HEK293 (cell line): Measurements from ENCODE around the gene SIPA1.

Source experiments
- CTCF ChIA-PET: fragments of 350-600 bp; formaldehyde crosslinking; extraction: SDS; loops from one replicate; lab custom pipeline; 2021; ENCODE audit warnings: antibody characterized with exemption; lab: Yijun Ruan, JAX
- POLR2A ChIA-PET: fragments of 300-600 bp; formaldehyde crosslinking; extraction: SDS; loops from one replicate; lab custom pipeline; 2020; ENCODE audit warnings: antibody characterized with exemption, inconsistent platforms; lab: Yijun Ruan, JAX
- H3K27ac ChIP-seq: fragments of 200-500 bp; sonication (Bioruptor generic); 2 replicates; pipeline ENCODE4 v1.5.1; 2014; ENCODE audit warnings: low read depth, low read length, control low read depth, inconsistent platforms; ENCODE audit errors: extremely low read depth
- H3K36me3 ChIP-seq, 2 experiments: fragments of 200-500 bp in 1 of 2; sonication (Bioruptor generic) in 1 of 2; 1 replicate in 1 of 2; 2 replicates in 1 of 2; pipeline ENCODE4 v1.5.1; 2014 to 2017; ENCODE audit warnings: inconsistent platforms in 2 of 2, low read length in 2 of 2; ENCODE audit not compliant: control insufficient read depth in 2 of 2, insufficient read depth in 1 of 2
- H3K4me1 ChIP-seq: fragments of 200-500 bp; sonication (Bioruptor generic); 2 replicates; pipeline ENCODE4 v1.5.1; 2014; ENCODE audit warnings: mild to moderate bottlenecking, low read length, inconsistent platforms; ENCODE audit not compliant: control insufficient read depth, insufficient read depth
- H3K4me3 ChIP-seq: 2 replicates; pipeline ENCODE4 v1.5.1; 2011; ENCODE audit warnings: low read depth, mild to moderate bottlenecking, control low read depth, low read length, moderate library complexity
- H3K9me3 ChIP-seq: fragments of 200-500 bp; sonication (Bioruptor generic); 2 replicates; pipeline ENCODE4 v1.5.1; 2014; ENCODE audit warnings: low read depth, low read length, inconsistent platforms; ENCODE audit not compliant: control insufficient read depth, insufficient read depth
- GLIS1 ChIP-seq: fragments of 450-650 bp; formaldehyde crosslinking; IDR thresholded peaks from 2 replicates; pipeline ENCODE4 v1.5.1; 2016; ENCODE audit warnings: missing biosample characterization, missing genetic modification characterization
- GLIS2 ChIP-seq: fragments of 450-650 bp; formaldehyde crosslinking; IDR thresholded peaks from 2 replicates; pipeline ENCODE4 v1.5.1; 2016; ENCODE audit warnings: missing biosample characterization, missing genetic modification characterization
- IKZF3 ChIP-seq: fragments of 450-650 bp; IDR thresholded peaks from 2 replicates; pipeline ENCODE4 v1.5.0; 2018; ENCODE audit warnings: missing biosample characterization, mild to moderate bottlenecking, missing genetic modification characterization, moderate library complexity
- KLF16 ChIP-seq: fragments of 450-650 bp; formaldehyde crosslinking; IDR thresholded peaks from 2 replicates; pipeline ENCODE4 v1.5.1; 2017; ENCODE audit warnings: missing biosample characterization, missing genetic modification characterization
- MYNN ChIP-seq: fragments of 450-650 bp; formaldehyde crosslinking; IDR thresholded peaks from 2 replicates; pipeline ENCODE4 v1.5.1; 2016; ENCODE audit warnings: missing biosample characterization, missing genetic modification characterization, borderline replicate concordance
- PBX3 ChIP-seq: sonication (generic); formaldehyde crosslinking; IDR thresholded peaks from 2 replicates; pipeline ENCODE4 v1.8.1; 2022; ENCODE audit warnings: mild to moderate bottlenecking, moderate library complexity, missing genetic modification reagents
- PRDM1 ChIP-seq: fragments of 450-650 bp; formaldehyde crosslinking; IDR thresholded peaks from 2 replicates; pipeline ENCODE4; 2016; ENCODE audit warnings: missing biosample characterization, missing genetic modification characterization
- ZBTB48 ChIP-seq: fragments of 450-650 bp; formaldehyde crosslinking; IDR thresholded peaks from 2 replicates; pipeline ENCODE4 v1.5.1; 2016; ENCODE audit warnings: missing biosample characterization, missing genetic modification characterization
- ZFP3 ChIP-seq: fragments of 450-650 bp; formaldehyde crosslinking; IDR thresholded peaks from 2 replicates; pipeline ENCODE4 v1.5.1; 2016; ENCODE audit warnings: low read depth, missing biosample characterization, missing genetic modification characterization
- ZIC2 ChIP-seq: fragments of 450-650 bp; formaldehyde crosslinking; IDR thresholded peaks from 2 replicates; pipeline ENCODE4 v1.5.1; 2016; ENCODE audit warnings: missing biosample characterization, missing genetic modification characterization
- ZNF121 ChIP-seq: fragments of 450-650 bp; formaldehyde crosslinking; IDR thresholded peaks from 2 replicates; pipeline ENCODE4 v1.5.1; 2016; ENCODE audit warnings: missing biosample characterization, missing genetic modification characterization
- ZNF2 ChIP-seq: fragments of 450-650 bp; formaldehyde crosslinking; IDR thresholded peaks from 2 replicates; pipeline ENCODE4 v1.5.1; 2016; ENCODE audit warnings: missing biosample characterization, missing genetic modification characterization
- ZNF239 ChIP-seq: fragments of 450-650 bp; formaldehyde crosslinking; IDR thresholded peaks from 2 replicates; pipeline ENCODE4 v1.5.1; 2016; ENCODE audit warnings: missing biosample characterization, missing genetic modification characterization
- ZNF335 ChIP-seq: fragments of 450-650 bp; formaldehyde crosslinking; conservative IDR thresholded peaks from 2 replicates; pipeline ENCODE4 v1.5.1; 2016; ENCODE audit warnings: missing biosample characterization, missing genetic modification characterization
- ZNF394 ChIP-seq: fragments of 450-650 bp; formaldehyde crosslinking; IDR thresholded peaks from 2 replicates; pipeline ENCODE4 v1.5.1; 2016; ENCODE audit warnings: missing biosample characterization, missing genetic modification characterization, mild to moderate bottlenecking, moderate library complexity, borderline replicate concordance
- ZNF404 ChIP-seq: fragments of 450-650 bp; formaldehyde crosslinking; IDR thresholded peaks from 2 replicates; pipeline ENCODE4 v1.5.1; 2017; ENCODE audit warnings: missing biosample characterization, missing genetic modification characterization
- ZNF449 ChIP-seq: fragments of 450-650 bp; formaldehyde crosslinking; IDR thresholded peaks from 2 replicates; pipeline ENCODE4 v1.5.1; 2017; ENCODE audit warnings: missing biosample characterization, mild to moderate bottlenecking, missing genetic modification characterization, moderate library complexity
- ZNF48 ChIP-seq: fragments of 450-650 bp; formaldehyde crosslinking; IDR thresholded peaks from 2 replicates; pipeline ENCODE4 v1.5.1; 2016; ENCODE audit warnings: missing biosample characterization, missing genetic modification characterization
- ZNF501 ChIP-seq: fragments of 450-650 bp; formaldehyde crosslinking; IDR thresholded peaks from 2 replicates; pipeline ENCODE4 v1.5.1; 2016; ENCODE audit warnings: missing biosample characterization, missing genetic modification characterization
- ZNF549 ChIP-seq: fragments of 450-650 bp; IDR thresholded peaks from 2 replicates; pipeline ENCODE4 v1.5.1; 2018; ENCODE audit warnings: missing biosample characterization, missing genetic modification characterization, mild to moderate bottlenecking, inconsistent platforms, moderate library complexity
- ZNF600 ChIP-seq: fragments of 450-650 bp; formaldehyde crosslinking; IDR thresholded peaks from 2 replicates; pipeline ENCODE4 v1.5.1; 2016; ENCODE audit warnings: missing biosample characterization, missing genetic modification characterization
- ZNF670 ChIP-seq: fragments of 450-650 bp; formaldehyde crosslinking; IDR thresholded peaks from 2 replicates; pipeline ENCODE4 v1.5.1; 2016; ENCODE audit warnings: missing biosample characterization, missing genetic modification characterization, low read depth
- ZNF776 ChIP-seq: fragments of 450-650 bp; formaldehyde crosslinking; IDR thresholded peaks from 2 replicates; pipeline ENCODE4 v1.5.0; 2017; ENCODE audit warnings: missing biosample characterization, missing genetic modification characterization, borderline replicate concordance
- ZNF792 ChIP-seq: fragments of 450-650 bp; formaldehyde crosslinking; IDR thresholded peaks from 2 replicates; pipeline ENCODE4 v1.5.1; 2016; ENCODE audit warnings: missing biosample characterization, missing genetic modification characterization
- TF ChIP-seq, protein P1 (sequence below): fragments of 450-650 bp; formaldehyde crosslinking; IDR thresholded peaks from 2 replicates; pipeline ENCODE4 v1.5.1; 2016; ENCODE audit warnings: missing biosample characterization, missing genetic modification characterization, low read depth
- TF ChIP-seq, protein P2 (sequence below): fragments of 450-650 bp; formaldehyde crosslinking; IDR thresholded peaks from 2 replicates; pipeline ENCODE4 v1.5.1; 2016; ENCODE audit warnings: missing biosample characterization, missing genetic modification characterization

SIPA1 gene

DNA sequence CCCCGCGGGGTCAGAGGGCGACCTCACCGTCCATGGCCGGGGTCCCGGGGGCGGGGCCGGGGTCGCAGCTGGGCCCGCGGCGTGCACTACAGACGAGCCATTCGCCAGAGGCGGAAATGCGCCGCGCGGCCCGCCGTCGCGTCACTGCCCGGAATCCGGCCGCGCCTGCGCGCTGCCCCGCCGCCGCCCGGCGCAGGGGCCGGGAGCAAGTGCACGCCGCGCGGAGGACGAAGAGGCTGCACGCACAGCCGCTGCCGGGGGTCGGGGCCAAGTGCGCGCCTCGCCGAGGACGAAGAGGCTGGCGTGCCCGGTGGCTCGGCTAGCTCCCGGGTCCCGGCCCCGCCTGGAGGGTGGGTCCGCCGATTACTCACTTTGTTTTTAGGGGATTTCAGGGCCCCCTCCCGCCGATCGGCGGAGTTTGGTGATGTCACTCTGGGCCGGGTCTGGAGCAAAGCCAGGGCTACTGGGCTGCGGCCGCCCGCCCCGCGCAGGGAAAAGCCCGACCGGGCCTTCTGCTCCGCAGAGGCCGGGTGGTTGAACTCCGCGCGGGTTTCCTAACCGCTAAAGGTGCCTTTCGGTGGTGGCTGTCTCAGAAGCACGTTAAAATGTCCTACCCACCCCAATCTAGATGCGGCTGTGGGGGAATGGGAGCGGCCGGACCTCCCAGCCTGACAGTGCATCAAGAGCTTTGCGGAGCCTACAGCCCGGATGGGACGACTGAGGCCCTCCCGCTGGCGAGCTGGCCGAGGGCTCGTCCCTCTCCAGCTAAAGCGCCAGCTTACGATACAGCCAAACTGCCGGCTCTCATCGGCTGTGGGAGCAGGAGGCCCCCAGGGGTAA, 25.1 kb downstream of the SIPA1 start, which contains the start of gene RELA (continued):
- TF ChIP-seq, protein P1, sequence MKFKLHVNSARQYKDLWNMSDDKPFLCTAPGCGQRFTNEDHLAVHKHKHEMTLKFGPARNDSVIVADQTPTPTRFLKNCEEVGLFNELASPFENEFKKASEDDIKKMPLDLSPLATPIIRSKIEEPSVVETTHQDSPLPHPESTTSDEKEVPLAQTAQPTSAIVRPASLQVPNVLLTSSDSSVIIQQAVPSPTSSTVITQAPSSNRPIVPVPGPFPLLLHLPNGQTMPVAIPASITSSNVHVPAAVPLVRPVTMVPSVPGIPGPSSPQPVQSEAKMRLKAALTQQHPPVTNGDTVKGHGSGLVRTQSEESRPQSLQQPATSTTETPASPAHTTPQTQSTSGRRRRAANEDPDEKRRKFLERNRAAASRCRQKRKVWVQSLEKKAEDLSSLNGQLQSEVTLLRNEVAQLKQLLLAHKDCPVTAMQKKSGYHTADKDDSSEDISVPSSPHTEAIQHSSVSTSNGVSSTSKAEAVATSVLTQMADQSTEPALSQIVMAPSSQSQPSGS (tag by site-specific recombination) = peak; percentile 90
- peak; percentile 91 for TF ChIP-seq ZNF335 (tag by site-specific recombination)
- no peak for TF ChIP-seq ZNF48
- no peak for TF ChIP-seq GLIS2 (tag by site-specific recombination)
- peak; percentile 44; the same call in 1 of the 2 replicates for TF ChIP-seq ZNF394 (tag by site-specific recombination)
- TF ChIP-seq ZNF792 (tag by site-specific recombination) = no peak
- TF ChIP-seq ZNF600 (tag by site-specific recombination) = peak; percentile 91
- TF ChIP-seq ZNF404 = no peak
- TF ChIP-seq ZFP3 (tag by site-specific recombination) = no peak
- no peak for TF ChIP-seq ZNF549 (tag by site-specific recombination)
- TF ChIP-seq KLF16 (tag by site-specific recombination) = 0 out of 2 replicates have a peak, but pooled peaks have one; percentile 44
- TF ChIP-seq ZNF449 (tag by site-specific recombination) = peak; percentile 95
- TF ChIP-seq, protein P2, sequence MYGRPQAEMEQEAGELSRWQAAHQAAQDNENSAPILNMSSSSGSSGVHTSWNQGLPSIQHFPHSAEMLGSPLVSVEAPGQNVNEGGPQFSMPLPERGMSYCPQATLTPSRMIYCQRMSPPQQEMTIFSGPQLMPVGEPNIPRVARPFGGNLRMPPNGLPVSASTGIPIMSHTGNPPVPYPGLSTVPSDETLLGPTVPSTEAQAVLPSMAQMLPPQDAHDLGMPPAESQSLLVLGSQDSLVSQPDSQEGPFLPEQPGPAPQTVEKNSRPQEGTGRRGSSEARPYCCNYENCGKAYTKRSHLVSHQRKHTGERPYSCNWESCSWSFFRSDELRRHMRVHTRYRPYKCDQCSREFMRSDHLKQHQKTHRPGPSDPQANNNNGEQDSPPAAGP = peak; percentile 59; the same call in 1 of the 2 replicates
- no peak for TF ChIP-seq PBX3 (CRISPR knock-in tag)
- no peak for TF ChIP-seq ZNF121 (tag by site-specific recombination)
- no peak for TF ChIP-seq ZNF776 (tag by site-specific recombination)
- TF ChIP-seq ZNF2 = peak; percentile 42; the same call in 1 of the 2 replicates
- peak; percentile 98 for TF ChIP-seq ZBTB48
- TF ChIP-seq ZNF670 (tag by site-specific recombination) = no peak
- no peak for TF ChIP-seq ZNF239 (tag by site-specific recombination)

DNA sequence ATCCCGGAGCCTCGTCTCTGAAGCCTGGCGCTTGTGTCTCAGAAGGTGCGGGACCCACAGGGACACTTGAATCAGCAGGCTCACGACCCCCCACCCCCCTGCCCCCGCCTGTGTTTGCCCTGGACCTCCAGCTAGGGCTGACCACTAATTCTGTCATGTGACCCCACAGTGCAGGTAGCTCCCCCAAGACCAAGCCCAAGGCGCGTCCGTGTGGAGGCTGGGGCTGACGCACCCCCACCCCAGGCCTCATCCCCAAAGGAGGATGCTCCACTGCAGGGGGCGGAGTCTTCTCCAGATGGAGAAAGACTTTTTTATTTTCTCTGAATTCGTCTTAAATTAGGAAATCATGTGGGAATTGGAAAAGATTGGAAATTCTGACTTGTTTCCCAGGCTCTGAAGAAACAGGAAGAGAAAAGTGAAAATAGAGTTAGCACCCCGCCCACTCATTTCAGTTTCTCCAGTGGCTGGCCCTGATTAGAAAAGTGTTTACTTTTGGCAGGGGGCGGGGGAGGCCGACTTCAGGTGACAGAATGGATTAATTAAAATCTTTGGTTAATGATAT, 25.8 kb downstream of the SIPA1 start:
- Histone ChIP-seq H3K27ac (peak overlapping the region; percentile 93), H3K4me3 (peak overlapping the region; percentile 82), H3K9me3 (no peaks in the 10 kb centered on the region), H3K4me1 (no peaks in the 10 kb centered on the region), H3K36me3 (peaks cover 7 to 27% of the 10 kb centered on the region in 2 experiments; a peak in 2 of 3 replicates)
- no peak for TF ChIP-seq ZNF501 (tag by site-specific recombination)
- TF ChIP-seq IKZF3 (tag by site-specific recombination) = 0 out of 2 replicates have a peak, but pooled peaks have one; percentile 40
- peak; percentile 49; the same call in 1 of the 2 replicates for TF ChIP-seq ZIC2
- no peak for TF ChIP-seq MYNN (tag by site-specific recombination)
- peak; percentile 81 for TF ChIP-seq GLIS1 (tag by site-specific recombination)
- peak; percentile 57 for TF ChIP-seq ZNF335 (tag by site-specific recombination)
- TF ChIP-seq PRDM1 (tag by site-specific recombination) = peak; percentile 62; the same call in 1 of the 2 replicates
- TF ChIP-seq GLIS2 (tag by site-specific recombination) = peak; percentile 78
- POLR2A ChIA-PET = interaction anchor here (0.8 to 3.0 kb wide), 16 partner anchors 9 to 227 kb away, joined by 3 to 34 read pairs (median 6); partner anchors contain the start of genes CCDC85B, KAT5, MALAT1 and RNASEH2C
- CTCF ChIA-PET = no interaction called here
